ENCODE measurements around the gene WSB1.

Gene WSB1

GRCh38 chr17:27315322-27315721 is 21.4 kb downstream of the WSB1 start:
- H3K9me2 ChIP-seq (replicated peaks; ENCODE audit: control insufficient read depth, low read length): no peaks in the 10 kb centered on the region
- no peak overlapping the region for H3K4me2 ChIP-seq (ENCODE audit: low read length)
- peaks cover 65% of the 10 kb centered on the region for H3K36me3 ChIP-seq (ENCODE audit: control insufficient read depth, low read length)
- H3K27me3 ChIP-seq (ENCODE audit: control insufficient read depth, low read length): no peaks in the 10 kb centered on the region
- H3K9me3 ChIP-seq (ENCODE audit: control insufficient read depth, insufficient read depth, low read length): no peaks in the 10 kb centered on the region
- H3K4me1 ChIP-seq (ENCODE audit: control insufficient read depth, low read length): no peaks in the 10 kb centered on the region
- no peak overlapping the region for H3K4me3 ChIP-seq (ENCODE audit: low read length)
- TF ChIP-seq, protein P1, sequence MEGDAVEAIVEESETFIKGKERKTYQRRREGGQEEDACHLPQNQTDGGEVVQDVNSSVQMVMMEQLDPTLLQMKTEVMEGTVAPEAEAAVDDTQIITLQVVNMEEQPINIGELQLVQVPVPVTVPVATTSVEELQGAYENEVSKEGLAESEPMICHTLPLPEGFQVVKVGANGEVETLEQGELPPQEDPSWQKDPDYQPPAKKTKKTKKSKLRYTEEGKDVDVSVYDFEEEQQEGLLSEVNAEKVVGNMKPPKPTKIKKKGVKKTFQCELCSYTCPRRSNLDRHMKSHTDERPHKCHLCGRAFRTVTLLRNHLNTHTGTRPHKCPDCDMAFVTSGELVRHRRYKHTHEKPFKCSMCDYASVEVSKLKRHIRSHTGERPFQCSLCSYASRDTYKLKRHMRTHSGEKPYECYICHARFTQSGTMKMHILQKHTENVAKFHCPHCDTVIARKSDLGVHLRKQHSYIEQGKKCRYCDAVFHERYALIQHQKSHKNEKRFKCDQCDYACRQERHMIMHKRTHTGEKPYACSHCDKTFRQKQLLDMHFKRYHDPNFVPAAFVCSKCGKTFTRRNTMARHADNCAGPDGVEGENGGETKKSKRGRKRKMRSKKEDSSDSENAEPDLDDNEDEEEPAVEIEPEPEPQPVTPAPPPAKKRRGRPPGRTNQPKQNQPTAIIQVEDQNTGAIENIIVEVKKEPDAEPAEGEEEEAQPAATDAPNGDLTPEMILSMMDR (IDR thresholded peaks at IDR 0.05; ENCODE audit: low read depth, low read length, poor library complexity, severe bottlenecking): no peak
- no peak for TF ChIP-seq EZH2phosphoT487 (IDR thresholded peaks at IDR 0.05; ENCODE audit: borderline replicate concordance, low read length)
- no peaks in the 10 kb centered on the region for H3F3A ChIP-seq (ENCODE audit: control insufficient read depth, insufficient read depth)
- H4K20me1 ChIP-seq (ENCODE audit: control insufficient read depth, insufficient read depth, low read depth, low read length): no peaks in the 10 kb centered on the region
- H3K27ac ChIP-seq (ENCODE audit: low read depth, low read length): no peak overlapping the region
- no peaks in the 10 kb centered on the region for H3K79me2 ChIP-seq (ENCODE audit: control insufficient read depth, low read length)

- Histone ChIP-seq H4K20me1 (ENCODE audit: control insufficient read depth, insufficient read depth, low read depth, low read length) (no peaks in the 10 kb centered on the region), H3F3A (ENCODE audit: control insufficient read depth, insufficient read depth) (no peaks in the 10 kb centered on the region), H3K27me3 (ENCODE audit: control insufficient read depth, low read length) (no peaks in the 10 kb centered on the region), H3K27ac (ENCODE audit: low read depth, low read length) (no peak overlapping the region), H3K4me3 (ENCODE audit: low read length) (no peak overlapping the region), H3K4me1 (ENCODE audit: control insufficient read depth, low read length) (no peaks in the 10 kb centered on the region), H3K9me3 (ENCODE audit: control insufficient read depth, insufficient read depth, low read length) (no peaks in the 10 kb centered on the region), H3K4me2 (ENCODE audit: low read length) (no peak overlapping the region), H3K9me2 (replicated peaks; ENCODE audit: control insufficient read depth, low read length) (no peaks in the 10 kb centered on the region), H3K36me3 (ENCODE audit: control insufficient read depth, low read length) (peaks cover 59% of the 10 kb centered on the region), H3K79me2 (ENCODE audit: control insufficient read depth, low read length) (no peaks in the 10 kb centered on the region)
- TF ChIP-seq, protein P1 (IDR thresholded peaks at IDR 0.05; ENCODE audit: low read depth, low read length, poor library complexity, severe bottlenecking): no peak
- TF ChIP-seq EZH2phosphoT487 (IDR thresholded peaks at IDR 0.05; ENCODE audit: borderline replicate concordance, low read length): no peak
Measured at GRCh38 chr17:27315796-27316465, 22.0 kb downstream of the WSB1 start.

DNA sequence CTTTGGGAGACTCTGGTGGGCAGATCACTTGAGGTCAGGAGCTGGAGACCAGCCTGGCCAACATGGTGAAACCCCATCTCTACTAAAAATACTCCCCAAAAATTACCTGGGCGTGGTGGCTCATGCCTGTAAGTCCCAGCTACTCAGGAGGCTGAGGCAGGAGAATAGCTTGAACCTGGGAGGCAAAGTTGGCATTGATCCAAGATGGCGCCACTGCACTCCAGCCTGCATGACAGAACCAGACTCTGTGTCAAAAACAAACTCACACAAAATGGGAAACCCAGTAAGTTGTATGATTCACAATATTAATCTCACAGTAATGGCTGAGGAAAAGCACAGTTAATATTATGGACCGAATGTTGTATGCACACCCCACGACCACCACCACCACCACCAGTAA is 24.3 kb downstream of the WSB1 start:
- H3K79me2 ChIP-seq (ENCODE audit: control insufficient read depth, low read length): no peaks in the 10 kb centered on the region
- H3K4me3 ChIP-seq (ENCODE audit: low read length): no peak overlapping the region
- H3K4me1 ChIP-seq (ENCODE audit: control insufficient read depth, low read length): no peaks in the 10 kb centered on the region
- no peak for TF ChIP-seq EZH2phosphoT487 (IDR thresholded peaks at IDR 0.05; ENCODE audit: borderline replicate concordance, low read length)
- TF ChIP-seq, protein P1 (IDR thresholded peaks at IDR 0.05; ENCODE audit: low read depth, low read length, poor library complexity, severe bottlenecking): no peak
- H3K27me3 ChIP-seq (ENCODE audit: control insufficient read depth, low read length): no peaks in the 10 kb centered on the region
- H3K36me3 ChIP-seq (ENCODE audit: control insufficient read depth, low read length): peaks cover 37% of the 10 kb centered on the region
- H3K27ac ChIP-seq (ENCODE audit: low read depth, low read length): no peak overlapping the region
- H3K9me3 ChIP-seq (ENCODE audit: control insufficient read depth, insufficient read depth, low read length): no peaks in the 10 kb centered on the region
- H4K20me1 ChIP-seq (ENCODE audit: control insufficient read depth, insufficient read depth, low read depth, low read length): no peaks in the 10 kb centered on the region
- H3K4me2 ChIP-seq (ENCODE audit: low read length): no peak overlapping the region
- no peaks in the 10 kb centered on the region; the same call in 1 of the 2 replicates for H3F3A ChIP-seq (ENCODE audit: control insufficient read depth, insufficient read depth)
- H3K9me2 ChIP-seq (replicated peaks; ENCODE audit: control insufficient read depth, low read length): no peaks in the 10 kb centered on the region

All from DOHH2 (cell line).